Fibroblast of the aortic adventitia (primary cell): ENCODE data around the gene PLA2G2D. TPM values are rescaled to one million over a fixed set of nuclear protein-coding genes. Genes with fewer than 3 reads are reported as not detected.
A peak's percentile ranks its signal among the peaks of the same experiment; 100 is the strongest.

Experiments
- DNase-seq: peaks from one replicate; pipeline ENCODE4 v3.0.0-alpha.2; 2010; ENCODE audit warnings: low read depth
- H3K4me3 ChIP-seq: 2 replicates; pipeline ENCODE4 v1.5.1; 2011; ENCODE audit warnings: low read depth, mild to moderate bottlenecking, control low read depth, low read length, moderate library complexity
- total RNA-seq: library from RNA; depleted of rRNA; stranded (reverse); fragments of >200 nt; gene quantifications from 2 replicates; pipeline ENCODE4 v1.2.3, GENCODE V29; 2012; ENCODE audit warnings: low replicate concordance
- TF ChIP-seq, protein P1 (sequence below): IDR thresholded peaks from 2 replicates; pipeline ENCODE4 v1.5.1; 2011; ENCODE audit warnings: mild to moderate bottlenecking, low read length, control low read depth, inconsistent platforms; ENCODE audit not compliant: insufficient read depth

Gene PLA2G2D
- total RNA-seq, 1 donor, result not detected

- TF ChIP-seq, protein P1, sequence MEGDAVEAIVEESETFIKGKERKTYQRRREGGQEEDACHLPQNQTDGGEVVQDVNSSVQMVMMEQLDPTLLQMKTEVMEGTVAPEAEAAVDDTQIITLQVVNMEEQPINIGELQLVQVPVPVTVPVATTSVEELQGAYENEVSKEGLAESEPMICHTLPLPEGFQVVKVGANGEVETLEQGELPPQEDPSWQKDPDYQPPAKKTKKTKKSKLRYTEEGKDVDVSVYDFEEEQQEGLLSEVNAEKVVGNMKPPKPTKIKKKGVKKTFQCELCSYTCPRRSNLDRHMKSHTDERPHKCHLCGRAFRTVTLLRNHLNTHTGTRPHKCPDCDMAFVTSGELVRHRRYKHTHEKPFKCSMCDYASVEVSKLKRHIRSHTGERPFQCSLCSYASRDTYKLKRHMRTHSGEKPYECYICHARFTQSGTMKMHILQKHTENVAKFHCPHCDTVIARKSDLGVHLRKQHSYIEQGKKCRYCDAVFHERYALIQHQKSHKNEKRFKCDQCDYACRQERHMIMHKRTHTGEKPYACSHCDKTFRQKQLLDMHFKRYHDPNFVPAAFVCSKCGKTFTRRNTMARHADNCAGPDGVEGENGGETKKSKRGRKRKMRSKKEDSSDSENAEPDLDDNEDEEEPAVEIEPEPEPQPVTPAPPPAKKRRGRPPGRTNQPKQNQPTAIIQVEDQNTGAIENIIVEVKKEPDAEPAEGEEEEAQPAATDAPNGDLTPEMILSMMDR, result no peak
- no peak overlapping the region for H3K4me3 ChIP-seq
- DNase-seq, result peak; percentile 12
Observed at GRCh38 chr1:20160034-20160433, 40.7 kb upstream of the PLA2G2D start.

DNA sequence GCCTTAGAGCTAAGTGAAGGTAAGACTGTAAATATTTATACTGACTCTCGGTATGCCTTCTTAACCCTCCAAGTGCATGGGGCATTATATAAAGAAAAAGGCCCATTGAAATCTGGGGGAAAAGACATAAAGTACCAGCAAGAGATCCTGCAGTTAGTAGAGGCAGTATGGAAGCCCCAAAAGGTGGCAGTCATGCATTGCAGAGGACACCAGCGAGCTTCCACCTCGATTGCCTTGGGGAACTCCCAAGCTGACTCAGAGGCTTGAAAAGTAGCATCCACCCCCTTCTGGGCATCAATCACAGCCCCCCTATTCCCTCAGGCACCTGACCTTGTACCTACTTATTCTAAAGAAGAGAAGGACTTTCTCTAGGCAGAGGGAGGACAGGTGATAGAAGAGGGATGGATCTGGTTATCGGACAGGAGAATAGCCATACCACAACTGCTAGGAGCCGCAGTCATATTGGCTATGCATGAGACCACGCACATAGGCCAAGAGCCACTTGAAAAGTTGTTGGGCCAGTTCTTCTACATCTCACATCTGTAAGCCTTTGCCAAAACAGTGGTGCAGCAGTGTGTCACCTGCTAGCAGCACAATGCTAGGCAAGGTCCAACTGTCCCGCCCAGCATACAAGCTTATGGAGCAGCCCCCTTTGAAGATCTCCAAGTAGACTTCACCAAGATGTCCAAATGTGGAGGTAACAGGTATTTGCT is 39.2 kb upstream of the PLA2G2D start:
- no peak for DNase-seq
- TF ChIP-seq, protein P1, result no peak
- no peak overlapping the region for H3K4me3 ChIP-seq

DNA sequence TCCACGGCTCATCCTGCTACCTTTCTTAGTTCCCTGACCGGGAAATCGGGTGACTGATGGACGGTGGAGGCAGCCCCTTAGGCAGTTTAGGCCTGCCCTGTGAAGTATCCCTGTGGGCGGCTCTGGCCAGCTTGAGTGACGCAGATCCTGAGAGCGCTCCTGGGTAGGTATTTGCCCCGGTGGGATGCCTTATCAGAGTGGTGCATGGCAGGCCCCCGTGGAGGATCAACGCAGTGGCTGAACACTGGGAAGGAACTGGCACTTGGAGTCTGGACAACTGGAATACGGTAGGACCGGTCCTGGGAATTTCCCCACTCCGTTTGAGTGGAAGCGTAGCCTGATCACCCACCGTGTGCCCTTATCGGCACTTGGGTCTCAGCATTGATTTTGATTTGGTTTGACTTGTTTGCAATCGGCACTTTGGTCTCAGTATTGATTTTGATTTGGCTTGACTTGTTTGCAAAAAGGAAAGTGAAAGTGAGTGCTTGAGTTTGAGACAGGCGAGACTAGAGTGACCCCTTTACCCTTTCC is 35.0 kb upstream of the PLA2G2D start:
- TF ChIP-seq, protein P1, result no peak
- DNase-seq, result no peak
- no peak overlapping the region for H3K4me3 ChIP-seq

DNA sequence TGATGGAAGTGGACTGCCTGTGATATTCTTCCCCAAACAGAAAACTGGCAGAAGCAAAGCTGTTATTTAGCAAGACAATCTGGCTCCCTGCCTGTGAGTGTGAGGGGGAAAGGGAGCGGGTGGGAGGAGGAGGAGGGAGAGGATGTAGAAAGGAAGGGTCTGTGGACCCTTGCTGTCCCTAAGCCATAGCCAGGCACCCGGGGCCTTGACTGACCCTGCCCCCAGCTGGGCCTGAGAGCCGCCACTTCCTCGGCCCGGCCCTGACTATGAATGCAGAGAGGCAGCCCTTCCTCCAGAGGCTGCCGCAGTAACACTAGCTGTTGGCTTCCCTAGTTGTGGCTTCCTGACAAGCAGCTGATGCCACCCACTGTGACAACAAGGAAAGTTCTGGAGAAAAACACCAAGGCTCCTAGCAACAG is 33.7 kb upstream of the PLA2G2D start:
- TF ChIP-seq, protein P1, result no peak
- H3K4me3 ChIP-seq, result no peak overlapping the region
- DNase-seq, result no peak

GRCh38 chr1:20152599-20152930 is 33.2 kb upstream of the PLA2G2D start:
- DNase-seq, result no peak
- no peak overlapping the region for H3K4me3 ChIP-seq
- TF ChIP-seq, protein P1, result no peak

DNA sequence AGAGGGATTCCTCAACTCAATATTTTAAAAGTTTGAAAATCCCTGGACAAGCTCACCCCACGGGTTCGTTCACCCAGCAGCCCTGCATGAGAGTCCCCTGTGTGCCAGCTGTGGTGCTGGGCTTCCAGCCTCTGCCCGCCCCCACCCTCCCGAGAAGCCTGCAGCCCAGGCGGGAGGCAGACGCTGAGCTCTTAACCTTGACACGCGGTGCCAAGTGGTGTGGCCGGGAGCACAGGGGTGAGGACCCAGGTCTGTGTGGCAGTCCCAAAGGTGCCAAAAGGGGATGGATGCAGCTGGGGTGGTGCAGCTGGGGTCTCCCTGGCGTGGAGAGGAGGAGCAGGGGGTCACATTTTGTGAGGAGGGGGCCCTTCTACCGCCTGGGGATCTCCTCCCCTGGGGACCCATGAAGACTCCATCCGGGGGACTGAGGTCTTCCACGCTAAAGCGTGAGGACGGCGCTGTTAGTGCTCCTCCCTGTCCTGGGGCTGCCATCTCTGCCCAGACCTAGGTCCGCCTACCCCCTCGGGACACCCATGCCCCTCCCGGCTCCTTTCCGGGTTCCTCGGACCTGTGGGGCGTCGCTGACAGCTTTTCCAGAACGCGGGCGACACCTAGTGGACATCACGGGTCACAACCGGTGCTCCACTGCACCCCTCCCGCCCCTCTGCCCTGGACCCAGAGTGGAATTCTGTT is 32.7 kb upstream of the PLA2G2D start:
- DNase-seq, result peak; percentile 75

More for the DNA sequence above, 32.7 kb upstream of the PLA2G2D start:
- TF ChIP-seq, protein P1, result peak; percentile 91
- peak overlapping the region; percentile 59 for H3K4me3 ChIP-seq
